ENCODE results near the gene GSTA1.
A peak's percentile ranks its signal among the peaks of the same experiment; 100 is the strongest.
"Not testable (repeated sequence)": the region's sequence is repeated elsewhere in the genome, so short reads cannot be mapped to it uniquely, and the experiment has no call there.

The GSTA1 gene

GRCh38 chr6:52803668-52804255 is at the start of gene GSTA1:
TSS of gene GSTA1 (minus strand) at chr6:52803816. CDS start at chr6:52799267, 4,549 bp downstream.
- DNase-seq (ENCODE audit: low read depth in 2 of 2) = not testable (repeated sequence)

- no peak for DNase-seq (ENCODE audit: low read depth in 2 of 2)
Measured at GRCh38 chr6:52849137-52849536, 45.5 kb upstream of the GSTA1 start.

GRCh38 chr6:52846002-52846401 is 42.4 kb upstream of the GSTA1 start:
- DNase-seq (ENCODE audit: low read depth in 2 of 2) = no peak

DNA sequence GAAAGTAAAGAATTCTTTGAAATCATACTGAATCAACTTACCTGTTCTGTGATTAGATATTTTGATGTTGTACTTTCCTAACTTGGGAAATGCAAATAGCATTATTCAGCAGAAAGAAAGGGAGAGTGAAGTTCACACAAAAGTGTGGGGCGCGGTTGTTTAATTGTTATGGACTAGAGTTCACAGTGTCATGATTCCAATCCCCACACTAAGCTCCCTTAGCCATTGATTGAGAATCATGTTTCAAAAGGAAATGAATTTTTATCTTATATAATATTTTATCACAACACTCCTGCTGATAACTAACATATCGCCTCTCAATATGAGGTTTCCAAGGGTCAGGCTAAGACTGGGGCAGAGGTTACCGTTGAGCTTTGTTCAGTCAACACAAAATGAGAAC is 40.0 kb upstream of the GSTA1 start:
- DNase-seq (ENCODE audit: low read depth in 2 of 2) = no peak

DNA sequence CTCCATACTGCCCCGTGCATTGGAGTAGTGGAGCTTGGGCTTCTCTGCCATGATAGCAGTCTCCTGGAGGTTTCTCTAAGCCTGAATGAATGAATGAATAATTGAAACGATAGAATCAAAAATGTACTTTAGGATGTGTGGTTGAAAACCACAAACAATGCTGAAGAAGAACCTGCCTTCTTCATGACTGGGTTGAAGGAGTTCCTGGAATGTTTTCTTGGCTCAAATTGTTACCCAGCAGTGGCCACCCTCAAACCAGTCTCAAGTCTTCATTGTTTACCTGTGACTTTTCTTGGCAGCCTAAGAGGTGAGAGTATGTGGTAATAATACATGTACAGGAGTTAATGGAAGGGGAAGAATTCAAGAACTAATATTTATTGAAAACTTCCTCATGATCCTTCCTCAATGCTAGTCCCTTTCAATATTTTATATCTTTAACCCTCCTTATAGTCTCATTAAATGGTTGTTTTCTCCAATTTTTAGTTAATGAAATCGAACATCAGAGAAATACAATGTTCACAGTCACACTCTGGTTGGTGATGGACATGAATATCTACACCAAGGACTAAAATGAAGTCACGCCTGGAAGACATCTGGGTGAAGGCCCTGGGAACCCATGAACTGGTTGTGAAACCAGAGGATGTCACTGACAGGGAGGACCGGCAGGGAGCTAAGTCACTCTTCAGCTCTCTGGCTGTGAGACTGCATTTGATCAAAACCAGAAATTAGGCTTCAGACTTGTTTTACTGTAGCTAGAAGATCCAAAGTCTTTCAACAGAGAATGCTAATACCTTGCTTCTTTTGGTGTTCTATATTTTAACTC is 37.4 kb upstream of the GSTA1 start, which contains the start of gene GSTA5:
GSTA5 (minus strand) TSS at position 51 of the 823 bp plus-strand sequence.
- DNase-seq (ENCODE audit: low read depth in 2 of 2) = no peak

DNA sequence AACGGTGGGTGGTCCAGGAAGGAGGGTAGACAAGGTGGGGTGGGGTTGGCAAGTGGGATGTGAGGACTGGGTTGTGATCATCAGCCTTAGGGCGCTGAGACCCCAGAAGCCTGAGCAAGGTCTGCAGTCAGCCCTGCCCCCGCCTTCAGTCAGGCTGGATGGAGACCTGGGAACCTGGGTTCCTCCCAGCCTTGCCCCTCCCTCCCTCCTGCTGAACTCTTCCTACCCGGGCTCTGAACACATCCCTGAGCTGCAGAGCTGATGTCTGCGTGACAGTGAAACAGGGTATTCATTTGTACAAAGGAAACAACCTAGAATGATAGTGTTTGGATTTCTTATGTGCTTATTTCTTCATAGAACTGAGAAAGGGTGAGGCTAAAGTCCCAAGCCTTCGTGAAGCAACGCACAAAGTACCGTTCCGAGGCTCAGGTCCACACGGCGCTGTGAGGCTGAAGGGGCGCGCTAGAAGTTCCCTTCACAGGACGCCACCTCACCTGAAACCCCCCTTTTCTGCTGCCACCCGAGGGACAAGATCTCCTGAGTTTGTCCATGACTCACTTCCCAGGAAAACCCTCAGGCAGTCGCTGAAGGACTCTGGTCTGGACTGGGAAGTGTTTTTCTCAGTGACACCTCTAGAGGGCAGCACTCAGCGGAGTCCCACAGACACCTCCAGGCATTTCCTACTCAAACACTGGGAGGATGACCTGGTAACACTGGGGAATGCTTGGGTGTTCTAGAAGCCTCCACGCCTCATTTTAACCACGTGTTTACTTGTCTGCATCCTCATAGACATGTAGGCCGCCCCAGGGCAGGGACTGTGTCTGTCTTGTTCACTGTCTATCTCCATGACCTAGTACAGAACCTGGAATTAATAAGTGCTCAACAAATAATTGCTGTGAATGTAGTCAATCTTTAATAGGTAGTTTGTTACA is 35.8 kb upstream of the GSTA1 start:
- DNase-seq (ENCODE audit: low read depth in 2 of 2) = peak; percentile 15 to 22

DNA sequence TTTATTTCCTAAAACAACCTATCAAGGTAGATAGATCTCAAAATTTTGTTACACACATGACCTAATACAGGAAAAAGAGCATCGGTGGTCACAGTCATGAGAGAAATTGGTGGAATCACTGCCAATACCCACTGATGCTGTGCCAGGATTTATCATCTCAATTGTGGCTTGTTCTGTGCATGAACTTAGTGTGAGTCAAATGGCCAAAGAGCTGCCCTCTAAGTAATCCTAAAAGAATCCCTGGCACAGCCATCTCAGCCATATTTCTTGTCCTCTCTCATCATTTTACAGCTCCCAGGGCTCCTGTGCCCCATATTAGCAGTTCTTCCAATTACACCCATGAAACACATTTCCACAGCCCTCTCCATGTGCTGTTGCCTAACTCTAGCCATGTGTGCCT is 30.9 kb upstream of the GSTA1 start:
- DNase-seq (ENCODE audit: low read depth in 2 of 2) = no peak

GRCh38 chr6:52830869-52831268 is 27.3 kb upstream of the GSTA1 start:
- DNase-seq (ENCODE audit: low read depth in 2 of 2) = not testable (repeated sequence)

- DNase-seq (ENCODE audit: low read depth in 2 of 2) = no peak
Measured at GRCh38 chr6:52829046-52829817, 25.6 kb upstream of the GSTA1 start.

GRCh38 chr6:52828621-52829020 is 25.0 kb upstream of the GSTA1 start:
- DNase-seq (ENCODE audit: low read depth in 2 of 2) = not testable (repeated sequence)

GRCh38 chr6:52827073-52827783 is 23.6 kb upstream of the GSTA1 start:
- not testable (repeated sequence) for DNase-seq (ENCODE audit: low read depth in 2 of 2)

- DNase-seq (ENCODE audit: low read depth in 2 of 2) = no peak
Measured at GRCh38 chr6:52826513-52826912, 22.9 kb upstream of the GSTA1 start.

DNA sequence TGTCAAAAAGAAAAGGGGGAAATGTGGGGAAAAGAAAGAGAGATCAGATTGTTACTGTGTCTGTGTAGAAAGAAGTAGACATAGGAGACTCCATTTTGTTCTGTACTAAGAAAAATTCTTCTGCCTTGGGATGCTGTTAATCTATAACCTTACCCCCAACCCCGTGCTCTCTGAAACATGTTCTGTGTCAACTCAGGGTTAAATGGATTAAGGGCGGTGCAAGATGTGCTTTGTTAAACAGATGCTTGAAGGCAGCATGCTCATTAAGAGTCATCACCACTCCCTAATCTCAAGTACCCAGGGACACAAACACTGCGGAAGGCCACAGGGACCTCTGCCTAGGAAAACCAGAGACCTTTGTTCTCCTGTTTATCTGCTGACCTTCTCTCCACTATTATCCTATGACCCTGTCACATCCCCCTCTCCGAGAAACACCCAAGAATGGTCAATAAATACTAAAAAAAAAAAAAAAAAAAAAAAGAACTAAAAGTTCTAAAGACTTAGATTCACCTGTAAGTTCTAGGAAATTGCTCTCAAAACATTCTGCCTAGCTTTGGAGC is 22.4 kb upstream of the GSTA1 start:
- DNase-seq (ENCODE audit: low read depth in 2 of 2) = not testable (repeated sequence)

DNA sequence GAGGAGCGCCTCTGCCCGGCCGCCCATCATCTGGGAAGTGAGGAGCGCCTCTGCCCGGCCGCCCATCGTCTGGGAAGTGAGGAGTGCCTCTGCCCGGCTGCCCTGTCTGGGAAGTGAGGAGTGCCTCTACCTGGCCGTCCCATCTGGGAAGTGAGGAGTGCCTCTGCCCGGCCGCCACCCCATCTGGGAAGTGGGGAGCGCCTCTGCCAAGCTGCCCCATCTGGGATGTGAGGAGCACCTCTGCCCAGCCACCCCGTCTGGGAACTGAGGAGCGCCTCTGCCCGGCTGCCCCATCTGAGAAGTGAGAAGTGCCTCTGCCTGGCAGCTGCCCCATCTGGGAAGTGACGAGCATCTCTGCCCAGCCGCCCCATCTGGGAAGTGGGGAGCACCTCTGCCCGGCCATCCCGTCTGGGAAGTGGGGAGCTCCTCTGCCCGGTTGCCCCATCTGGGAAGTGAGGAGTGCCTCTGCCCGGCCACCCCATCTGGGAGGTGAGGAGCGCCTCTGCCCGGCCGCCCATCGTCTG is 21.7 kb upstream of the GSTA1 start:
- not testable (repeated sequence) for DNase-seq (ENCODE audit: low read depth in 2 of 2)

DNA sequence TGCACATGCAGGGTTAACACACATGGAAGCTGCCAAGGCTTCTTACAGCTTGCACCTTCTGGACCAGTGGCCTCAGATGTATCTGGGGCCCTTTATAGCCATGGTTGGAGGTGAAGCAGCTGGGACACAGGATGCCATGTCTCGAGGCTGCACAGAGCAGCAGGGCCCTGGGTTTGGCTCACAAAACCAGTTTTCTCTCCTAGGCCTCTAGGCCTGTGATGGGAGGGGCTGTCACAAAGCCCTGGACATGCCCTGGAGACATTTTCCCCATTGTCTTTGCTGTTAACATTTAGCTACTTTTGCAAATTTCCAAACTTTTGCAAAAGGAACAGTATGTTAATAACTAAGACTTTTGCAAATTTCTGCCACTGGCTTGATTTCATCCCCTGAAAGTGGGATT is 18.2 kb upstream of the GSTA1 start:
- no peak for DNase-seq (ENCODE audit: low read depth in 2 of 2)

DNA sequence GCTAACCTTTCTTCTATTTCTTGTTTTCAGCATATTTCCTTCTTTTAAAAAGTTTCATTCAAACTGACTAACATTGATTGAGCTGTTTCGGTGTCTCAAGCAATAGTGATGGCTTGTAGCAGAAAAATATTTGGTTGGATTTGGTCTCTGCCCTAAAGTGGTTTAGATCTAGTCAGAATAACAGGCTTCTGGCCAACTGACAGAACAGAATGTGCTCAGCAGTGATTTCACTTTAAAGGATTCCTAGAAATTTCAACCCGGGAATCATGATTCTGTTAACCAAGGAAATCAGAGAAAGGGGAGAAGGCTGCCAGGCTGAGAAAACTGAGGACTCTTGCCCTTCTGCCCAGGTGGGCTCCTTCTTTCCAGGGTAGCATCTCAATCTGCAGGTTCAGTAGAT is 16.6 kb upstream of the GSTA1 start:
- no peak for DNase-seq (ENCODE audit: low read depth in 2 of 2)

- peak; percentile 10 to 11 for DNase-seq (ENCODE audit: low read depth in 2 of 2)
Measured at GRCh38 chr6:52815167-52816092, 11.8 kb upstream of the GSTA1 start.

DNA sequence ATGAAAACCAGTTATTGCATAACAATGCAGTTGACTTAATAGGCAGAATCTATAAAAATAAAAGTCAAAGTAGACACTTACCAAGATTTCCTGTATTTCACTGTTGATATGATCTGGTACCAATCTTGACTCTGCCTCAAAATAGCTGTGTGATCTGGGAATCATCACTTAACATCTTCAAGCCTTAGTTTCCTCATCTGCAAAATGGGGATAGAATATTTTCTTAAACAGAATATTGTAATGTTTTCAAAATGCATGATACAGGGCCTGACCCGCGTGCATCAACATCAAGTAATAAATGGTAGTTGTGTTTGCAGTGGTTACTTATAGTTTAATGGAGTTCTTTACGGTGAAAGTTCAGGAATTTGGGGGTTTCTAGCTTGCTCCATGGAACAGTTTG is 10.9 kb upstream of the GSTA1 start:
- not testable (repeated sequence) for DNase-seq (ENCODE audit: low read depth in 2 of 2)

DNA sequence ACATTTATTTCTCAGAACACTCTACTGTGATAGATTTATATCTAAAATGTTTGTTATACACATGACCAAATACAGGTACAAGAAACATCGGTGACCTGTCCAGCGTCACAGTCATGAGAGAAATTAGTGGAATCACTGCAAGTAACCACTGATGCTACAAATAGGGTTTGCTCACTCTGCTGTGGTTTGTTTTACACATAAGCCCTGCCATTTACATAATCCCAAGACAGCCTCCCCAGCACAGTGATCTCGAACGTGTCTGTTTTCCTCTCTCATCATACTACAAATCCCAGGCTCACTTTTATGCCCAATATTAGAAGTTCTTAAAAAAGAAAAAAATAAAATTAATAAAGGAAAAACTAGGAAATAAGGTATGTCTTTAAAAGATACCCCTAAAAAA is 6.2 kb upstream of the GSTA1 start:
- not testable (repeated sequence) for DNase-seq (ENCODE audit: low read depth in 2 of 2)
